HG02938 (cell line): Measurements from ENCODE around the gene ZNF511.

Experiments
- ATAC-seq: cut with Tn5 transposase; IDR thresholded peaks from one replicate; pipeline ENCODE4 v1.9.1; 2021; ENCODE audit warnings: mild to moderate bottlenecking, moderate library complexity; ENCODE audit not compliant: unreplicated experiment

ZNF511 gene

GRCh38 chr10:133292919-133293809 is 15.6 kb upstream of the ZNF511 start:
- ATAC-seq = no peak

- no peak for ATAC-seq
Observed at GRCh38 chr10:133293810-133294119, 14.9 kb upstream of the ZNF511 start.

GRCh38 chr10:133294189-133294588 is 14.5 kb upstream of the ZNF511 start:
- no peak for ATAC-seq

GRCh38 chr10:133295426-133296320 is 13.0 kb upstream of the ZNF511 start:
- ATAC-seq = no peak

- ATAC-seq = no peak
Observed at GRCh38 chr10:133297504-133297903, 11.2 kb upstream of the ZNF511 start.

- no peak for ATAC-seq
Observed at GRCh38 chr10:133298466-133298865, 10.2 kb upstream of the ZNF511 start.

- no peak for ATAC-seq
Observed at GRCh38 chr10:133299224-133299623, 9.5 kb upstream of the ZNF511 start.

GRCh38 chr10:133299738-133300137 is 9.0 kb upstream of the ZNF511 start:
- ATAC-seq = no peak

GRCh38 chr10:133302230-133302629 is 6.5 kb upstream of the ZNF511 start:
- ATAC-seq = no peak

- no peak for ATAC-seq
Observed at GRCh38 chr10:133303206-133303605, 5.5 kb upstream of the ZNF511 start.

GRCh38 chr10:133306097-133306476 is 2.6 kb upstream of the ZNF511 start:
- ATAC-seq = no peak

GRCh38 chr10:133306941-133307379 is 1.8 kb upstream of the ZNF511 start:
- no peak for ATAC-seq

GRCh38 chr10:133307776-133308420 is 816 bp upstream of the ZNF511 start:
- ATAC-seq = peak; percentile 55

GRCh38 chr10:133309100-133309719 is 496 bp downstream of the ZNF511 start:
- peak; percentile 62 for ATAC-seq

- ATAC-seq = no peak
Observed at GRCh38 chr10:133309720-133310398, 1.1 kb downstream of the ZNF511 start.

GRCh38 chr10:133310399-133310755 is 1.7 kb downstream of the ZNF511 start:
- no peak for ATAC-seq

- no peak for ATAC-seq
Observed at GRCh38 chr10:133310789-133311188, 2.1 kb downstream of the ZNF511 start.

GRCh38 chr10:133311570-133311969 is 2.9 kb downstream of the ZNF511 start:
- no peak for ATAC-seq

GRCh38 chr10:133312016-133312768 is 3.5 kb downstream of the ZNF511 start:
- ATAC-seq = no peak

- ATAC-seq = no peak
Observed at GRCh38 chr10:133312769-133313145, 4.0 kb downstream of the ZNF511 start.
